CD4-positive, alpha-beta T cell treated with Interleukin-10 for 1 hour (primary cell): ENCODE data around the gene ABCC2.
"Not testable (repeated sequence)": the region's sequence is repeated elsewhere in the genome, so short reads cannot be mapped to it uniquely, and the experiment has no call there.

Experiments
- DNase-seq: peaks from one replicate; pipeline ENCODE4 v3.0.0-alpha.2; 2020

Gene ABCC2

DNA sequence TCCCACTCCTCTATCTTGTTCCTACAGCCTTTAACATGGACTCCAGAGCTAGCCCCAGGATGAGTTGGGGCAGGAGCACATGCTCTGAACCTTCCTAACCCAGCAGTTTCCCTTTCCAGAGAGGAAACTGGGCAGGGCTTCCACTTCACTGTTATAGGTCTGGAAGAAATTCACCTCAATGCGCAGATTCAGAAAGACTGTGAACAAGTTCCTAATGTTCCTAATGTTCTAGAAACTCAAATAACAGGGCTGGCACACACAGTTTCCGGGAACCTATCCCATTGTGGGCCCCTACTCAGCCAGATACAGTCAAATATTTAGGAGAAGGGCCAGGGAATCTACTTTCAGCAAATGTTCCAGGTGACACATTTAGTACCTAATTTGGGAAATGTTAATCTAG, 29.7 kb downstream of the ABCC2 start:
- DNase-seq: no peak

- DNase-seq: no peak
These were observed 31.7 kb downstream of the ABCC2 start for GRCh38 chr10:99814143-99814542.

- DNase-seq: no peak
These were observed 33.2 kb downstream of the ABCC2 start for GRCh38 chr10:99815621-99816020.

GRCh38 chr10:99827936-99828335, 45.5 kb downstream of the ABCC2 start:
- DNase-seq: no peak

- DNase-seq: peak; percentile 5
These were observed 46.0 kb downstream of the ABCC2 start for GRCh38 chr10:99828464-99828863.

- DNase-seq: no peak
These were observed 50.0 kb downstream of the ABCC2 start for GRCh38 chr10:99832439-99832838.

- DNase-seq: no peak
These were observed 52.0 kb downstream of the ABCC2 start for GRCh38 chr10:99834410-99834809.

DNA sequence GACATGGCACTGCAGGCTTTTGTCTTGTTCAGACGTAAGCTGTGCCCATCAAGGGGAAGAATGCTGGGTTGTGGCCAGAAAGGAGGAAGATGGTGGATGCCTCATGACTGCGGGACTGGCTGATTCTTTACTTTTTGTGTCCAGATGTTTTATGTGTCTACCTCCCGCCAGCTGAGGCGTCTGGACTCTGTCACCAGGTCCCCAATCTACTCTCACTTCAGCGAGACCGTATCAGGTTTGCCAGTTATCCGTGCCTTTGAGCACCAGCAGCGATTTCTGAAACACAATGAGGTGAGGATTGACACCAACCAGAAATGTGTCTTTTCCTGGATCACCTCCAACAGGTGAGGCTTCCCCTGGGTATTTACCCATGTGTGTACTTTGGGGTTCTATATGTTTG, 53.5 kb downstream of the ABCC2 start:
- no peak for DNase-seq

GRCh38 chr10:99836711-99837110, 54.3 kb downstream of the ABCC2 start:
- DNase-seq: no peak

- DNase-seq: not testable (repeated sequence)
These were observed 58.4 kb downstream of the ABCC2 start for GRCh38 chr10:99840859-99841258.

- no peak for DNase-seq
These were observed 59.3 kb downstream of the ABCC2 start for GRCh38 chr10:99841746-99842145.

- DNase-seq: no peak
These were observed 60.9 kb downstream of the ABCC2 start for GRCh38 chr10:99843310-99843709.

DNA sequence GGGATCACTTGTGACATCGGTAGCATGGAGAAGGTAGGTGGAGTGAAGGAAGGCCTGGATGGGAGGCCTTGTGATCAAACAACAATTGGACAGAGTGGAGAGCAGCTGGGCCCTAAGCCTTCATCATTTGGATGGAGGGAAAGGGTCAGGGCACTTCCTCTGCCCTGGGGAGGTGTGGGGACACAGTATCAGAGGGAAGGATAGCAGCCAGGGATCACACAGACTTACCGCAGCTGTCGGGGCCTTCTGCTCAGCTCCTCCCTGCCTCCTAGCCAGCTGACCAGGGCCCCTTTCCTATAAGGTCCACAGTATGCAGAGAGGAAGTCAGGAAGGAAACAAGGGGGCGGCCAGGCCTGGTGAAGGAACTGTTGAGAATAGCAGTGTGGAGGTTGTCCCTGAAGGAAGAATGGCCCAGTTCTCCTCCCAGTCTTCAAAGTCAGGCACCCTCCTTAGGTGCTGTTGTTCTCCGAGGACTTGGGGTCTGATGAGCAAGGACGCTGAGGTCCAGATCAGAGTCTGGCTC, 62.1 kb downstream of the ABCC2 start:
- no peak for DNase-seq

DNA sequence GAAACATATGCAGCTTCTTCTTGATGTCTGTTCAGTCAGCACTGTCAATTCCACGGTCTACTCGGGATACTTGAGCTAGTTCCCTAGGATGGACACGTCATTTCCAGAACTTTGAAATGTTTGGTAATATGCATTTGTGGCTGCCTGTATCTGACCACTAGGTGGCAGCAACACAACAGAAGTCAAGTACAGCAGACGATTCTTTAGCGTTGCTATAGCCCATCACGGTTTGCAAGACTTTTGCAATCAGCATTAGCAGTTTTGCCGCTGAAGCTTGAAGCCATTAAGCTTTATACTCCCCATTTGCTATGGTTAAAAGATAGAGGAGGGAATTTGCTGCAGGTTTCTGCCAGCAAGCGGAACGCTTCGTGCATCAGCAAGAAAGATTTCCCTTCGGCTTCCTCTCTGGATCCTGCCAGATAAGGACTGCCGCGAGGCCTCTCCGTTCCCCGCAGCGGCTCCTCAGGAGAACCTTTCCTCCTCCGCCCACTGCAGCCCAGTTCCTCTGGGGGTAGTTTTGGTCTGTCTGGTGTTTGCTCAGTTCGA, 63.5 kb downstream of the ABCC2 start:
- peak; percentile 80 for DNase-seq

DNA sequence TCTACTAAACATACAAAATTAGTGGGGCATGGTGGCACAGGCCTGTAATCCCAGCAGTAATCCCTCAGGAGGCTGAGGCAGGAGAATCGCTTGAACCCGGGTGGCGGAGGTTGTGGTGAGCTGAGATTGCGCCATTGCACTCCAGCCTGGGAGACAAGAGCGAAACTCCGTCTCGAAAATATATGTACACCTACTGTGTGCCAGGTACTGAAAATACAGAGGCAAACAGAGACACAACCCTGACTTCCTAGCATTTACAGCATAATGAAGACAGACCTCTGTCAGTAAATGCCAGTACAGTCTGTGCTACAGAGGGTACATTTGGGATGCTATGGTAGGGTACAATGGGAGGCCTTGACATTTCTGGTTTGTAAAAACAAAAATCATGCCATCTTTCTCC, 66.6 kb downstream of the ABCC2 start:
- no peak for DNase-seq

GRCh38 chr10:99849536-99849935, 67.1 kb downstream of the ABCC2 start:
- no peak for DNase-seq

DNA sequence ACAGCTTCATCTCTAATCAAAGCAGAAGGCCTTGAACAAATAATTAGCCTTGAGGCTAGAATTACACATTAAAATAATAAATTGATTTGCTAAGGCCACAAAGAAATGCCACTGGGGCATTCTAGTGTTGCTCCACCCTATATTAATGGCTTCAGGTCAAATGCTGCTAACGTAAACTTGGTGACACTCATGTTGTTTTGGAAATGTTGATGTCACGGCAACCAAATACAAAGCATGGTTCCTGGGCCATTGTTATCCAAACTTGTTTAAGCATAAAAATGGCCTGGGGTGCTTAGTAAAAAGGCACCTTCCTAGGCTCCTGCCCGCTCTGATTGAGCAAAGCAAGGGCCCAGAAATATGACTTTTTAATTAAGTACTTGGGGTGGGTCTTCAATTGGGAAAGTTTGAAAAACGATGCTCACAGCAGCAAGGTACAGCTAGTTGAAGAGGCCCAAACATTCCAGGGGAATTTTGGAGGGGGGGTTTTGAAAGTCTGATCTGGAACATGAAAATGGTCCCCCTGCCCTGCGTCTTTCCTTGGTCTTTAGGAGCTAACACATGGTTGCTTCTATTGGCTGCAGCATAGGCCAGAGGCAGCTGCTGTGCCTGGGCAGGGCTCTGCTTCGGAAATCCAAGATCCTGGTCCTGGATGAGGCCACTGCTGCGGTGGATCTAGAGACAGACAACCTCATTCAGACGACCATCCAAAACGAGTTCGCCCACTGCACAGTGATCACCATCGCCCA, 67.8 kb downstream of the ABCC2 start:
- no peak for DNase-seq

- DNase-seq: no peak
These were observed 68.4 kb downstream of the ABCC2 start for GRCh38 chr10:99850767-99851340.

DNA sequence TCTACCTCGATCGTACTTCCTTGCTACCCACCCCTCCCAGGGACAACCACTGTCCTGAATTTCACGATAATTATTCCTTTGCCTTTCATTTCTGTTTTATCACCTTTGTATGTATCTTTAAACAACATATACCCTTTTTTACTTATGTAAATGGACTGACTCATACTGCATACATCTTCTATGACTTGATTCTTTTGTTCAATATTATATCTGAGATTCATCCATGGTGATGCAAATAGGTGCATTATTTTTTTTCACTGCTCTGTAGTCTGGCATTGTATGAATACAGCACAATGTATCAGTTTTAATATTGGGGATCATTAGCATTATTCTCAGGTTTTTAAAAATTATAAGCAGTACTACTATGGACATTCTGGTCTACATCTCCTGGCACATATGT, 69.4 kb downstream of the ABCC2 start:
- DNase-seq: no peak

- DNase-seq: no peak
These were observed 70.2 kb downstream of the ABCC2 start for GRCh38 chr10:99852481-99853213.

GRCh38 chr10:99853655-99854054, 71.2 kb downstream of the ABCC2 start:
- no peak for DNase-seq

- no peak for DNase-seq
These were observed 72.4 kb downstream of the ABCC2 start for GRCh38 chr10:99854860-99855259.

GRCh38 chr10:99855479-99856071, 73.1 kb downstream of the ABCC2 start:
- no peak for DNase-seq
